ENCODE results near the gene PLEKHH3. TPM values are rescaled to one million over a fixed set of nuclear protein-coding genes. Genes with fewer than 3 reads are reported as not detected.

PLEKHH3 gene
- total RNA-seq, 1 experiment from 2014 or later, result 66.3 TPM

DNA sequence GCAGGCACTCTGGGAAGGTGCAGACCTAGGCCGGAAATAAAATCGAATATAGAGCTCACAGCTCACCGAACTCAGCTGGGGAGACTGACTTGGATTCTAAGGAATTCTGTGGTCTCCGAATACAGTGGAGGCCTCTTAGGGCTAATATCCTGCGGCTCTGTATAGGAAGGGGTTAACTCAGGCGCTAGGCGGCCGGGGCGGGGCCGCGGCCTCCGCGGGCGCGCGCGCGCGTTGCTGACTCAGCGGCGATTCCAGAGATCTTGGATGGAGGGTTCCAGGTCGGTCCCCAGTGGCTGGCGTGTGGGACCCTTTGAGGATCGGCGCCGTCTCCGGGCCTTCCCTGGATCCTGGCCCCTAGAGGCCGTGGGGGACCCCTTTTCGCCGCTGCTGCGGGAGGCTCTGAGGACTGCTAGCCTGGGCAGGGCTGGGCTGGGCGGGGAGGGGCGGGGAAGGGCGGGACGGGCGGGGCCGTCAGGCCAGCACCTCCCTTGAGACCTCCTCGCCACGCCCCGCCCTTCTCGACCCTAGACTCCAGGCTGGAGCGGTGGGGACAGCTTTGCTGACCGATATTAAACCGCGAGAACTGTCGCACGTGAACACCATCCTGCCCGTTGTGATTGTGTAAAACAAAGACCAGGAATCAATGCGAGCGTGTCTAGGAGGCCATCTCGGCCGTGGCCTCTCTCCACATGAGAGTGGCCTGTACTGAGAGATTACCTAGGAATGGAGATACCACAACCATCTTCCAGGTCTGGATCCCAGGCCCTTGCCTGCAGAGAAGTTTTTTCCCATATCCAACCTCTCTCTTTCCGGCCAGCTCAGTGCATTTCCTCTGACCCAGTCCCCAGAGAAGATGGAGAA, 1.4 kb upstream of the PLEKHH3 start:
- peak overlapping the region; percentile 85 for H3K4me2 ChIP-seq (ENCODE audit: low read length)
- DNase-seq (ENCODE audit: low read depth, low spot score) (peak; percentile 96), ATAC-seq (peak; percentile 46)
- H3K27ac ChIP-seq (ENCODE audit: low read depth, low read length), result peak overlapping the region; percentile 96
- H3K79me2 ChIP-seq (ENCODE audit: insufficient read depth, low read length), result peaks cover 33% of the 10 kb centered on the region
- peak; percentile 84 for TF ChIP-seq POLR2AphosphoS5 (IDR thresholded peaks at IDR 0.05; ENCODE audit: low read depth, low read length)
- TF ChIP-seq TCF7L2 (IDR thresholded peaks at IDR 0.05; ENCODE audit: borderline replicate concordance, extremely low read depth, insufficient read depth, insufficient read length), result peak; percentile 41
- no peak for TF ChIP-seq YY1 (IDR thresholded peaks at IDR 0.05; ENCODE audit: extremely low read depth, insufficient replicate concordance, low read depth, low read length)
- TF ChIP-seq SRF (IDR thresholded peaks at IDR 0.05; ENCODE audit: low read depth), result no peak
- TF ChIP-seq, protein P1, sequence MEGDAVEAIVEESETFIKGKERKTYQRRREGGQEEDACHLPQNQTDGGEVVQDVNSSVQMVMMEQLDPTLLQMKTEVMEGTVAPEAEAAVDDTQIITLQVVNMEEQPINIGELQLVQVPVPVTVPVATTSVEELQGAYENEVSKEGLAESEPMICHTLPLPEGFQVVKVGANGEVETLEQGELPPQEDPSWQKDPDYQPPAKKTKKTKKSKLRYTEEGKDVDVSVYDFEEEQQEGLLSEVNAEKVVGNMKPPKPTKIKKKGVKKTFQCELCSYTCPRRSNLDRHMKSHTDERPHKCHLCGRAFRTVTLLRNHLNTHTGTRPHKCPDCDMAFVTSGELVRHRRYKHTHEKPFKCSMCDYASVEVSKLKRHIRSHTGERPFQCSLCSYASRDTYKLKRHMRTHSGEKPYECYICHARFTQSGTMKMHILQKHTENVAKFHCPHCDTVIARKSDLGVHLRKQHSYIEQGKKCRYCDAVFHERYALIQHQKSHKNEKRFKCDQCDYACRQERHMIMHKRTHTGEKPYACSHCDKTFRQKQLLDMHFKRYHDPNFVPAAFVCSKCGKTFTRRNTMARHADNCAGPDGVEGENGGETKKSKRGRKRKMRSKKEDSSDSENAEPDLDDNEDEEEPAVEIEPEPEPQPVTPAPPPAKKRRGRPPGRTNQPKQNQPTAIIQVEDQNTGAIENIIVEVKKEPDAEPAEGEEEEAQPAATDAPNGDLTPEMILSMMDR (IDR thresholded peaks at IDR 0.05 in 2 of 3, conservative IDR thresholded peaks at IDR 0.05 in 1 of 3; ENCODE audit: borderline replicate concordance in 1 of 3, insufficient read depth in 1 of 3, low read depth in 2 of 3, low read length in 2 of 3), result no peak
- TF ChIP-seq SIN3A (IDR thresholded peaks at IDR 0.05; ENCODE audit: low read depth), result peak; percentile 85
- TF ChIP-seq FOSL1 (IDR thresholded peaks at IDR 0.05; ENCODE audit: low read depth), result no peak
- TF ChIP-seq, protein P2, sequence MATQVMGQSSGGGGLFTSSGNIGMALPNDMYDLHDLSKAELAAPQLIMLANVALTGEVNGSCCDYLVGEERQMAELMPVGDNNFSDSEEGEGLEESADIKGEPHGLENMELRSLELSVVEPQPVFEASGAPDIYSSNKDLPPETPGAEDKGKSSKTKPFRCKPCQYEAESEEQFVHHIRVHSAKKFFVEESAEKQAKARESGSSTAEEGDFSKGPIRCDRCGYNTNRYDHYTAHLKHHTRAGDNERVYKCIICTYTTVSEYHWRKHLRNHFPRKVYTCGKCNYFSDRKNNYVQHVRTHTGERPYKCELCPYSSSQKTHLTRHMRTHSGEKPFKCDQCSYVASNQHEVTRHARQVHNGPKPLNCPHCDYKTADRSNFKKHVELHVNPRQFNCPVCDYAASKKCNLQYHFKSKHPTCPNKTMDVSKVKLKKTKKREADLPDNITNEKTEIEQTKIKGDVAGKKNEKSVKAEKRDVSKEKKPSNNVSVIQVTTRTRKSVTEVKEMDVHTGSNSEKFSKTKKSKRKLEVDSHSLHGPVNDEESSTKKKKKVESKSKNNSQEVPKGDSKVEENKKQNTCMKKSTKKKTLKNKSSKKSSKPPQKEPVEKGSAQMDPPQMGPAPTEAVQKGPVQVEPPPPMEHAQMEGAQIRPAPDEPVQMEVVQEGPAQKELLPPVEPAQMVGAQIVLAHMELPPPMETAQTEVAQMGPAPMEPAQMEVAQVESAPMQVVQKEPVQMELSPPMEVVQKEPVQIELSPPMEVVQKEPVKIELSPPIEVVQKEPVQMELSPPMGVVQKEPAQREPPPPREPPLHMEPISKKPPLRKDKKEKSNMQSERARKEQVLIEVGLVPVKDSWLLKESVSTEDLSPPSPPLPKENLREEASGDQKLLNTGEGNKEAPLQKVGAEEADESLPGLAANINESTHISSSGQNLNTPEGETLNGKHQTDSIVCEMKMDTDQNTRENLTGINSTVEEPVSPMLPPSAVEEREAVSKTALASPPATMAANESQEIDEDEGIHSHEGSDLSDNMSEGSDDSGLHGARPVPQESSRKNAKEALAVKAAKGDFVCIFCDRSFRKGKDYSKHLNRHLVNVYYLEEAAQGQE (IDR thresholded peaks at IDR 0.05; ENCODE audit: low read depth), result no peak
- peak; percentile 76 for TF ChIP-seq POLR2A (IDR thresholded peaks at IDR 0.05; ENCODE audit: borderline replicate concordance, extremely low read depth, insufficient read depth, insufficient read length)
- TF ChIP-seq CBX3 (IDR thresholded peaks at IDR 0.05; ENCODE audit: low read depth), result no peak; the same call in 1 of the 2 replicates
- 0 out of 2 replicates have a peak, but pooled peaks have one; percentile 27 for TF ChIP-seq EGR1 (IDR thresholded peaks at IDR 0.05; ENCODE audit: low read depth)
- 0 out of 2 replicates have a peak, but pooled peaks have one; percentile 28 for TF ChIP-seq ZFX (IDR thresholded peaks at IDR 0.05)
- no peak for TF ChIP-seq EZH2phosphoT487 (IDR thresholded peaks at IDR 0.05; ENCODE audit: borderline replicate concordance)
- TF ChIP-seq SP1 (IDR thresholded peaks at IDR 0.05; ENCODE audit: low read depth), result peak; percentile 60; the same call in 1 of the 2 replicates
- TF ChIP-seq, protein P3, sequence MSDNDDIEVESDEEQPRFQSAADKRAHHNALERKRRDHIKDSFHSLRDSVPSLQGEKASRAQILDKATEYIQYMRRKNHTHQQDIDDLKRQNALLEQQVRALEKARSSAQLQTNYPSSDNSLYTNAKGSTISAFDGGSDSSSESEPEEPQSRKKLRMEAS (IDR thresholded peaks at IDR 0.05), result peak; percentile 86
- no peak for TF ChIP-seq CEBPB (IDR thresholded peaks at IDR 0.05; ENCODE audit: low read depth)
- TF ChIP-seq, protein P4, sequence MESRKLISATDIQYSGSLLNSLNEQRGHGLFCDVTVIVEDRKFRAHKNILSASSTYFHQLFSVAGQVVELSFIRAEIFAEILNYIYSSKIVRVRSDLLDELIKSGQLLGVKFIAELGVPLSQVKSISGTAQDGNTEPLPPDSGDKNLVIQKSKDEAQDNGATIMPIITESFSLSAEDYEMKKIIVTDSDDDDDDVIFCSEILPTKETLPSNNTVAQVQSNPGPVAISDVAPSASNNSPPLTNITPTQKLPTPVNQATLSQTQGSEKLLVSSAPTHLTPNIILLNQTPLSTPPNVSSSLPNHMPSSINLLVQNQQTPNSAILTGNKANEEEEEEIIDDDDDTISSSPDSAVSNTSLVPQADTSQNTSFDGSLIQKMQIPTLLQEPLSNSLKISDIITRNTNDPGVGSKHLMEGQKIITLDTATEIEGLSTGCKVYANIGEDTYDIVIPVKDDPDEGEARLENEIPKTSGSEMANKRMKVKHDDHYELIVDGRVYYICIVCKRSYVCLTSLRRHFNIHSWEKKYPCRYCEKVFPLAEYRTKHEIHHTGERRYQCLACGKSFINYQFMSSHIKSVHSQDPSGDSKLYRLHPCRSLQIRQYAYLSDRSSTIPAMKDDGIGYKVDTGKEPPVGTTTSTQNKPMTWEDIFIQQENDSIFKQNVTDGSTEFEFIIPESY (IDR thresholded peaks at IDR 0.05; ENCODE audit: extremely low read depth, insufficient replicate concordance, low read length), result peak; percentile 85
- BruUV-seq (replicated peaks), result TSS peak; percentile 97
- no peaks in the 10 kb centered on the region for H3K27me3 ChIP-seq (ENCODE audit: insufficient read depth, low read length)
- peak overlapping the region; percentile 62 to 75 for H3K4me3 ChIP-seq (replicated peaks in 1 of 2; ENCODE audit: low read depth in 1 of 2, low read length in 2 of 2)
- H4K20me1 ChIP-seq (ENCODE audit: insufficient read depth), result no peaks in the 10 kb centered on the region
- intact Hi-C loops (cut with micrococcal nuclease), result loop anchor here (2.0 to 5.0 kb wide), 2 partner anchors 56 to 69 kb away; partner anchors contain the start of genes RETREG3 and TUBG1
- H3K9me3 ChIP-seq (ENCODE audit: control insufficient read depth in 1 of 2, insufficient read depth in 1 of 2, low read depth in 1 of 2, low read length in 2 of 2), result no peaks in the 10 kb centered on the region
- CTCF ChIA-PET, result interaction anchor here (0.8 to 6.4 kb wide), 9 partner anchors 11 to 123 kb away, joined by 3 to 136 read pairs (median 5); partner anchors contain the start of genes PSMC3IP, RETREG3, TUBG1 and TUBG2
- RAD21 ChIA-PET (ENCODE audit: low non-redundant PET in 1 of 2, low total read pairs in 2 of 2, uncharacterized antibody in 2 of 2, unreplicated experiment in 2 of 2), result interaction anchor here (1.0 to 3.8 kb wide), 5 partner anchors 60 to 100 kb away, joined by 3 to 25 read pairs (median 6); partner anchors contain the start of genes PSMC3IP (in 2 of the 2), RETREG3 (in 1 of the 2) and TUBG1 (in 1 of the 2)
- H2AFZ ChIP-seq (ENCODE audit: low read depth, low read length, poor library complexity, severe bottlenecking), result no peak overlapping the region
- H3K36me3 ChIP-seq (ENCODE audit: control insufficient read depth in 1 of 2, insufficient read depth in 2 of 2, low read length in 2 of 2), result peaks cover 2 to 3% of the 10 kb centered on the region in 2 experiments; a peak in 3 of 4 replicates
- peaks cover 41 to 81% of the 10 kb centered on the region in 2 experiments for H3K4me1 ChIP-seq (ENCODE audit: control insufficient read depth in 1 of 2, insufficient read depth in 2 of 2, low read length in 2 of 2)
- peak overlapping the region; percentile 76 for H3K9ac ChIP-seq (ENCODE audit: low read length)
- POLR2A ChIA-PET, result interaction anchor here (0.6 to 3.6 kb wide), 10 partner anchors 9 to 142 kb away, joined by 3 to 16 read pairs (median 4); partner anchors contain the start of genes NAGLU, PSMC3IP, RETREG3 and TUBG1
- no peaks in the 10 kb centered on the region for H3K9me2 ChIP-seq (ENCODE audit: insufficient read depth)

Data from HCT116 (cell line).